Colonic mucosa (tissue), 4 donors: Measurements from ENCODE around the gene GPR32. TPM values are rescaled to one million over a fixed set of nuclear protein-coding genes. Genes with fewer than 3 reads are reported as not detected.
A peak's percentile ranks its signal among the peaks of the same experiment; 100 is the strongest.

ENCODE experiments used
- DNase-seq: peaks from one replicate; pipeline ENCODE4 v3.0.0-alpha.2; 2020
- H3K27ac ChIP-seq: fragments of 200-600 bp; one replicate; pipeline ENCODE4 v1.8.0; 2021
- H3K27me3 ChIP-seq: fragments of 200-600 bp; one replicate; pipeline ENCODE4 v1.8.0; 2021
- H3K36me3 ChIP-seq: fragments of 200-600 bp; one replicate; pipeline ENCODE4 v1.8.0; 2021
- H3K4me1 ChIP-seq: fragments of 200-600 bp; one replicate; pipeline ENCODE4 v1.8.0; 2021; ENCODE audit warnings: mild to moderate bottlenecking
- H3K4me3 ChIP-seq: fragments of 200-600 bp; one replicate; pipeline ENCODE4 v1.8.0; 2021
- H3K9ac ChIP-seq, 2 donors: one replicate each; pipeline ENCODE4 v1.7.0; 2013; ENCODE audit warnings: control low read depth in 2 of 2, low read depth in 2 of 2, low read length in 2 of 2
- H3K9me3 ChIP-seq: fragments of 200-600 bp; one replicate; pipeline ENCODE4 v1.8.0; 2021
- CTCF ChIP-seq: fragments of 200-600 bp; IDR thresholded peaks from one replicate; pipeline ENCODE4 v1.8.0; 2022; ENCODE audit warnings: antibody characterized with exemption, mild to moderate bottlenecking
- intact Hi-C: fragments of 100-400 bp; cut with DNase I; formaldehyde crosslinking; loops from one replicate; pipeline ENCODE4 v1.14.1; 2022
- total RNA-seq, 2 donors: library from RNA; stranded (reverse); fragmentation: NEBNext Ultra II Directional in 1 of 2; extraction: Animal tissue kit (Norgen Biotek cat#: 25700) in 1 of 2; gene quantifications; one replicate each; pipeline ENCODE4 v1.2.1, GENCODE V29; 2021
- donor health status: healthy.
- donor health status: DM: no; HTN: no; CAD: no.
- donor health status: DM: no; HTN: no; CAD: no.

Gene GPR32
- total RNA-seq, 2 donors from 2014 or later: not detected

GRCh38 chr19:50819636-50820035, 49.4 kb downstream of the GPR32 start:
- DNase-seq: no peak
- intact Hi-C loops: no loop called here
- peak overlapping the region; percentile 19 for H3K4me3 ChIP-seq
- H3K27ac ChIP-seq: peak overlapping the region; percentile 52
- peak overlapping the region; percentile 58 to 70 for H3K9ac ChIP-seq
- no peaks in the 10 kb centered on the region for H3K27me3 ChIP-seq
- H3K4me1 ChIP-seq: no peaks in the 10 kb centered on the region
- no peak for TF ChIP-seq CTCF
- no peaks in the 10 kb centered on the region for H3K9me3 ChIP-seq
- H3K36me3 ChIP-seq: no peaks in the 10 kb centered on the region

- H3K27me3 ChIP-seq: no peaks in the 10 kb centered on the region
- H3K4me3 ChIP-seq: peak overlapping the region; percentile 19
- H3K4me1 ChIP-seq: no peaks in the 10 kb centered on the region
- peak overlapping the region; percentile 52 for H3K27ac ChIP-seq
- no peak for TF ChIP-seq CTCF
- peak; percentile 63 for DNase-seq
- H3K9ac ChIP-seq: peak overlapping the region; percentile 58 to 70
- no peaks in the 10 kb centered on the region for H3K9me3 ChIP-seq
- intact Hi-C loops: no loop called here
- no peaks in the 10 kb centered on the region for H3K36me3 ChIP-seq
These were observed 49.8 kb downstream of the GPR32 start for GRCh38 chr19:50820086-50820485.

GRCh38 chr19:50820549-50821247, 50.4 kb downstream of the GPR32 start:
- Histone ChIP-seq H3K36me3 (no peaks in the 10 kb centered on the region), H3K9ac (peak overlapping the region; percentile 61 to 71), H3K9me3 (no peaks in the 10 kb centered on the region), H3K4me1 (no peaks in the 10 kb centered on the region), H3K27me3 (no peaks in the 10 kb centered on the region), H3K4me3 (peak overlapping the region; percentile 19), H3K27ac (peak overlapping the region; percentile 52)
- peak; percentile 92 for DNase-seq
- no peak for TF ChIP-seq CTCF
- intact Hi-C loops: no loop called here

DNA sequence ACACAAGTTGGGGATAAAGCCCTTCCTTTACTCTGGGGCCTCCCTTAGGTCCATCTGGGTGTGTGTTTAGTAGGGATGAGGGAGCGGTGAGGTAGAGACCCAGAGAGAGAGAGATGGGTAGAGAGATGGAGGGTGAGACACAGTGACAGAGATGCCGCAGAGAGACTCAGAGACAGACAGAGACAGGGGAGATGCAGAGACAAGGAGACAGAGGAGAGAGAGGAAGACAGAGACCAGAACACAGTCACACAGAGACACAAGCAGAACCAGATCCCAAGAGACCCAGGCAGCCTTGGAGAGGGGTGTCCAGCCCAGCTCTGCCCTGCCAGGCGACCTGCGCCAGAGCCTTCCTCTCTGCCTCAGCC, 51.0 kb downstream of the GPR32 start:
- Histone ChIP-seq H3K27me3 (no peaks in the 10 kb centered on the region), H3K9ac (peak overlapping the region in 1 of 2 donors; percentile 71), H3K4me1 (no peaks in the 10 kb centered on the region), H3K9me3 (no peaks in the 10 kb centered on the region), H3K4me3 (no peak overlapping the region), H3K27ac (peak overlapping the region; percentile 52), H3K36me3 (no peaks in the 10 kb centered on the region)
- DNase-seq: no peak
- TF ChIP-seq CTCF: no peak
- intact Hi-C loops: no loop called here

Other genes starting within 250 kb of the GPR32 start
- 1 to 10 TPM; 1.1 TPM for gene LRRC4B, start 202.0 kb upstream of the GPR32 start, total RNA-seq
- under 1 TPM in 1 of 2 donors, not detected in 1; 0.13 TPM for gene SYT3, start 130.6 kb upstream of the GPR32 start, total RNA-seq
- gene C19orf81, start 121.0 kb upstream of the GPR32 start, total RNA-seq: not detected
- gene SHANK1, start 50.7 kb upstream of the GPR32 start, total RNA-seq: under 1 TPM; 0.22 to 0.29 TPM
- 1 to 10 TPM; 4.5 to 5.1 TPM for gene CLEC11A, start 47.1 kb upstream of the GPR32 start, total RNA-seq
- gene ACP4, start 20.0 kb downstream of the GPR32 start, total RNA-seq: not detected
- 100 to 1,000 TPM; 104 to 130 TPM for gene KLK1, start 53.3 kb downstream of the GPR32 start, total RNA-seq
- 1 to 10 TPM; 2.9 to 3.6 TPM for gene KLK15, start 63.1 kb downstream of the GPR32 start, total RNA-seq
- 1 to 10 TPM; 2.4 to 2.5 TPM for gene KLK3, start 84.5 kb downstream of the GPR32 start, total RNA-seq
- not detected for gene KLK2, start 103.0 kb downstream of the GPR32 start, total RNA-seq
- 1 to 10 TPM; 1.2 to 2.0 TPM for gene KLK4, start 140.9 kb downstream of the GPR32 start, total RNA-seq
- gene KLK5, start 182.6 kb downstream of the GPR32 start, total RNA-seq: not detected
- gene KLK6, start 199.1 kb downstream of the GPR32 start, total RNA-seq: not detected
- gene KLK7, start 213.5 kb downstream of the GPR32 start, total RNA-seq: not detected
- gene KLK8, start 231.1 kb downstream of the GPR32 start, total RNA-seq: not detected
- gene KLK10, start 249.2 kb downstream of the GPR32 start, total RNA-seq: 1 to 10 TPM in 1 of 2 donors, under 1 TPM in 1; 0.40 to 1.1 TPM